Naive thymus-derived CD4-positive, alpha-beta T cell (primary cell): Measurements from ENCODE around the gene TDRD7. TPM values are rescaled to one million over a fixed set of nuclear protein-coding genes. Genes with fewer than 3 reads are reported as not detected.
"Not testable (repeated sequence)": the region's sequence is repeated elsewhere in the genome, so short reads cannot be mapped to it uniquely, and the experiment has no call there.

Source experiments
- ATAC-seq: fragments of 150-1000 bp; cut with Tn5 transposase; 2 replicates; pipeline ENCODE4 v1.10.0; 2021; ENCODE audit warnings: mild to moderate bottlenecking, moderate library complexity
- CTCF ChIA-PET: fragments of 350-600 bp; sonication (Branson Sonifier 250); formaldehyde crosslinking; loops from one replicate; lab custom pipeline; 2021; ENCODE audit warnings: antibody characterized with exemption; lab: Charles Lee
- POLR2A ChIA-PET: fragments of 350-600 bp; sonication (Branson Sonifier 250); formaldehyde crosslinking; loops from one replicate; lab custom pipeline; 2021; ENCODE audit warnings: antibody characterized with exemption, inconsistent platforms; lab: Charles Lee
- DNase-seq, 9 donors: peaks; one replicate each; pipeline versions ENCODE4 v3.0.0 to v3.0.0-alpha.2; 2020 to 2022; ENCODE audit warnings: mixed read lengths in 1 of 9
- H3K27ac ChIP-seq: one replicate; pipeline ENCODE4 v1.7.0; 2013; ENCODE audit warnings: mild to moderate bottlenecking, low read depth, low read length, moderate library complexity
- H3K27me3 ChIP-seq, 2 donors: one replicate each; pipeline ENCODE4 v1.7.0; 2013; ENCODE audit warnings: low read length in 2 of 2, mild to moderate bottlenecking in 2 of 2, moderate library complexity in 2 of 2; ENCODE audit not compliant: control insufficient read depth in 2 of 2, insufficient read depth in 2 of 2
- H3K36me3 ChIP-seq, 3 experiments: 1 replicate in 2 of 3; 2 replicates in 1 of 3; pipeline ENCODE4 v1.7.0; 2013; ENCODE audit warnings: low read length in 3 of 3, mild to moderate bottlenecking in 3 of 3, moderate library complexity in 1 of 3; ENCODE audit not compliant: insufficient read depth in 3 of 3, control insufficient read depth in 2 of 3
- H3K4me1 ChIP-seq, 2 donors: one replicate each; pipeline ENCODE4 v1.7.0; 2013; ENCODE audit warnings: low read length in 2 of 2, mild to moderate bottlenecking in 2 of 2, moderate library complexity in 1 of 2; ENCODE audit not compliant: control insufficient read depth in 2 of 2, insufficient read depth in 2 of 2
- H3K4me3 ChIP-seq: 2 replicates; pipeline ENCODE4 v1.7.0; 2013; ENCODE audit warnings: mild to moderate bottlenecking, low read length
- H3K9me3 ChIP-seq, 3 experiments: 1 replicate in 2 of 3; 2 replicates in 1 of 3; pipeline ENCODE4 v1.7.0; 2013; ENCODE audit warnings: low read length in 3 of 3; ENCODE audit not compliant: control insufficient read depth in 2 of 3
- H3K27ac Mint-ChIP-seq, 9 donors: one replicate each; pipeline ENCODE4 v1.8.0; 2020 to 2022; ENCODE audit warnings: mixed read lengths in 9 of 9, mild to moderate bottlenecking in 8 of 9, moderate library complexity in 5 of 9, inconsistent platforms in 2 of 9
- H3K27me3 Mint-ChIP-seq, 5 donors: one replicate each; pipeline ENCODE4 v1.8.0; 2021 to 2022; ENCODE audit warnings: mixed read lengths in 5 of 5, mild to moderate bottlenecking in 1 of 5
- H3K36me3 Mint-ChIP-seq, 5 donors: one replicate each; pipeline ENCODE4 v1.8.0; 2020 to 2022; ENCODE audit warnings: mixed read lengths in 5 of 5, mild to moderate bottlenecking in 3 of 5, inconsistent platforms in 1 of 5
- H3K4me1 Mint-ChIP-seq, 7 donors: one replicate each; pipeline ENCODE4 v1.8.0; 2020 to 2022; ENCODE audit warnings: mixed read lengths in 7 of 7, mild to moderate bottlenecking in 3 of 7, inconsistent platforms in 1 of 7
- H3K4me3 Mint-ChIP-seq, 10 donors: one replicate each; pipeline ENCODE4 v1.8.0; 2020 to 2022; ENCODE audit warnings: mild to moderate bottlenecking in 10 of 10, mixed read lengths in 10 of 10, moderate library complexity in 6 of 10, inconsistent platforms in 2 of 10
- H3K9me3 Mint-ChIP-seq, 11 donors: one replicate each; pipeline ENCODE4 v1.8.0; 2020 to 2022; ENCODE audit warnings: mixed read lengths in 11 of 11, mild to moderate bottlenecking in 4 of 11, inconsistent platforms in 1 of 11, moderate library complexity in 1 of 11
- intact Hi-C, 2 donors: fragments of 100-400 bp; cut with micrococcal nuclease; formaldehyde crosslinking; loops; one replicate each; pipeline ENCODE4 v1.15.1; 2023
- polyA plus RNA-seq, 2 donors: library from polyadenylated mRNA; unstranded; fragments of 300-500 nt; fragmentation: Illumina TruSeq; gene quantifications; one replicate each; pipeline ENCODE4 v1.2.3, GENCODE V29; 2021
- total RNA-seq, 6 experiments: library from RNA in 5 of 6; stranded (reverse) in 5 of 6; gene quantifications; 1 replicate in 5 of 6; 2 replicates in 1 of 6; pipeline ENCODE4 v1.2.3 and lab custom pipeline; 2021 to 2026

Gene TDRD7
- total and polyA plus RNA-seq, 7 experiments from 2014 or later, result 2.2 to 15.0 (median 9.0) TPM

GRCh38 chr9:97438666-97439065 lies 26.8 kb downstream of the TDRD7 start:
- H3K36me3 ChIP-seq, result peaks cover 2 to 16% (median 9%) of the 10 kb centered on the region in 3 experiments
- ATAC-seq, result no peak
- DNase-seq, result no peak
- H3K4me3 ChIP-seq, result no peak overlapping the region
- no peaks in the 10 kb centered on the region for H3K9me3 ChIP-seq
- POLR2A ChIA-PET, result no interaction called here
- Mint-ChIP-seq H3K4me1 (no peaks in the 10 kb centered on the region), H3K9me3 (no peaks in the 10 kb centered on the region), H3K27me3 (no peaks in the 10 kb centered on the region), H3K27ac (no peak overlapping the region), H3K36me3 (peaks cover 0 to 48% (median 20%) of the 10 kb centered on the region in 5 donors), H3K4me3 (no peak overlapping the region)
- CTCF ChIA-PET, result no interaction called here
- intact Hi-C loops, result no loop called here
- H3K27me3 ChIP-seq, result no peaks in the 10 kb centered on the region
- no peak overlapping the region for H3K27ac ChIP-seq
- H3K4me1 ChIP-seq, result no peaks in the 10 kb centered on the region

GRCh38 chr9:97440160-97440559 lies 28.3 kb downstream of the TDRD7 start:
- POLR2A ChIA-PET, result no interaction called here
- no peak overlapping the region for H3K4me3 Mint-ChIP-seq
- intact Hi-C loops, result no loop called here
- CTCF ChIA-PET, result interaction anchor here (0.8 kb wide), 1 partner anchor 34 kb away, joined by 3 read pairs; no protein-coding TSS in a partner anchor
- no peak for ATAC-seq
- H3K9me3 Mint-ChIP-seq, result no peaks in the 10 kb centered on the region
- H3K27ac Mint-ChIP-seq, result no peak overlapping the region
- Histone ChIP-seq H3K4me1 (no peaks in the 10 kb centered on the region), H3K27me3 (no peaks in the 10 kb centered on the region), H3K4me3 (no peak overlapping the region), H3K36me3 (peaks cover 0 to 10% (median 9%) of the 10 kb centered on the region in 3 experiments), H3K9me3 (no peaks in the 10 kb centered on the region), H3K27ac (no peak overlapping the region)
- peaks cover under 1 to 40% (median 21%) of the 10 kb centered on the region in 5 donors for H3K36me3 Mint-ChIP-seq
- no peaks in the 10 kb centered on the region for H3K27me3 Mint-ChIP-seq
- no peak for DNase-seq
- no peaks in the 10 kb centered on the region for H3K4me1 Mint-ChIP-seq

DNA sequence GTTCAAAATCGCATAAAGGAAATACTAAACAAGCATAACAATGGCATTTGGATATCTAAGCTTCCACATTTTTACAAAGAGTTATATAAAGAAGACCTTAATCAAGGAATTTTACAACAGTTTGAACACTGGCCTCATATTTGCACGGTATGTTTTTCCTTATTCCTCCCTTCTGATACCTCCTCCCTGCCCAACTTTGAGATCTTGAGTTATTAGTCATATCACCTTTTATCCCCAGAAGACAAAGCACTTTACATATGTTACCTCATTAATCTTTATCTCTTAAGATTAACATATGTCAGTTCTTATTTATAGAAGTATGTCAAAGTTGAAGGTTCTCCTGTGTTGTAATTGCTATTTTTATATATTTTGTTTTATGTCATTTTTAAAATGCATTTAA lies 29.8 kb downstream of the TDRD7 start:
- Histone ChIP-seq H3K4me1 (no peaks in the 10 kb centered on the region), H3K27ac (no peak overlapping the region), H3K9me3 (no peaks in the 10 kb centered on the region), H3K36me3 (peaks cover 0 to 10% (median 9%) of the 10 kb centered on the region in 3 experiments), H3K4me3 (no peak overlapping the region), H3K27me3 (no peaks in the 10 kb centered on the region)
- ChIA-PET CTCF (no interaction called here), POLR2A (no interaction called here)
- Mint-ChIP-seq H3K27ac (no peak overlapping the region), H3K36me3 (peaks cover 4 to 43% (median 26%) of the 10 kb centered on the region in 5 donors), H3K4me3 (no peak overlapping the region), H3K9me3 (no peaks in the 10 kb centered on the region), H3K4me1 (no peaks in the 10 kb centered on the region), H3K27me3 (no peaks in the 10 kb centered on the region)
- ATAC-seq (no peak), DNase-seq (no peak)
- intact Hi-C loops, result no loop called here

GRCh38 chr9:97445119-97445701 lies 33.3 kb downstream of the TDRD7 start:
- H3K4me3 Mint-ChIP-seq, result no peak overlapping the region
- no peaks in the 10 kb centered on the region for H3K4me1 Mint-ChIP-seq
- no peak overlapping the region for H3K27ac ChIP-seq
- ChIA-PET CTCF (no interaction called here), POLR2A (no interaction called here)
- ATAC-seq (no peak), DNase-seq (no peak)
- H3K27ac Mint-ChIP-seq, result no peak overlapping the region
- no peaks in the 10 kb centered on the region for H3K27me3 ChIP-seq
- no peaks in the 10 kb centered on the region for H3K4me1 ChIP-seq
- no peaks in the 10 kb centered on the region for H3K27me3 Mint-ChIP-seq
- no peaks in the 10 kb centered on the region for H3K9me3 Mint-ChIP-seq
- no peaks in the 10 kb centered on the region for H3K9me3 ChIP-seq
- peaks cover 0 to 4% (median under 1%) of the 10 kb centered on the region in 3 experiments for H3K36me3 ChIP-seq
- H3K4me3 ChIP-seq, result no peak overlapping the region
- intact Hi-C loops, result no loop called here
- peaks cover 12 to 61% (median 52%) of the 10 kb centered on the region in 5 donors for H3K36me3 Mint-ChIP-seq

DNA sequence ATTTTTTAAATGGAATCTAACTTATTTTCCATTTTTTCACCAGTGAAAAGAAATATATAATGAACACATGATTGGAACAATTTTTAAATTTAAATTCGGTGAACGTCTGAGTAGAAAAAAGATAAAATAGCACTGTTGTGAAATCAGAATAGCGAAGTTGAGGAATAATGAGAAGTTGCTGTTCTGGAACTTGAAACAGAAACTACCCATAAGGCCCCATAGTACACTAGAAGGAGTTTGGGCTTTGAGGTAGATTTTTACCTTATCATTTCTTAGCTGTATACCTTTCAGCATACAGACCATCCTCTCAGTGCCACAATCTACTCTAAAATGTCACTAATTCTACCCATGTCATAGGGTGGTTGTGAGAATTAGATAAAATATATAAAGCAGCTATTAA lies 35.1 kb downstream of the TDRD7 start:
- DNase-seq, result no peak
- Mint-ChIP-seq H3K36me3 (peaks cover 12 to 68% (median 54%) of the 10 kb centered on the region in 5 donors), H3K27ac (no peak overlapping the region), H3K4me1 (no peaks in the 10 kb centered on the region), H3K4me3 (no peak overlapping the region), H3K9me3 (no peaks in the 10 kb centered on the region), H3K27me3 (no peaks in the 10 kb centered on the region)
- no peak for ATAC-seq
- no peaks in the 10 kb centered on the region for H3K27me3 ChIP-seq
- H3K9me3 ChIP-seq, result no peaks in the 10 kb centered on the region
- H3K4me3 ChIP-seq, result no peak overlapping the region
- no peaks in the 10 kb centered on the region for H3K4me1 ChIP-seq
- ChIA-PET POLR2A (no interaction called here), CTCF (no interaction called here)
- intact Hi-C loops, result no loop called here
- H3K36me3 ChIP-seq, result no peaks in the 10 kb centered on the region
- H3K27ac ChIP-seq, result no peak overlapping the region

GRCh38 chr9:97453573-97453972 lies 41.7 kb downstream of the TDRD7 start:
- H3K27ac ChIP-seq, ATAC-seq, POLR2A ChIA-PET, H3K27me3 Mint-ChIP-seq, H3K4me3 Mint-ChIP-seq, H3K27ac Mint-ChIP-seq, H3K36me3 ChIP-seq, H3K4me1 ChIP-seq, H3K4me1 Mint-ChIP-seq, H3K27me3 ChIP-seq, H3K4me3 ChIP-seq, CTCF ChIA-PET, H3K9me3 ChIP-seq, intact Hi-C loops, DNase-seq: not testable (repeated sequence)
- Mint-ChIP-seq H3K36me3 (peaks cover 22 to 69% (median 54%) of the 10 kb centered on the region in 5 donors), H3K9me3 (peaks cover 0 to 17% (median 9%) of the 10 kb centered on the region in 11 donors)

DNA sequence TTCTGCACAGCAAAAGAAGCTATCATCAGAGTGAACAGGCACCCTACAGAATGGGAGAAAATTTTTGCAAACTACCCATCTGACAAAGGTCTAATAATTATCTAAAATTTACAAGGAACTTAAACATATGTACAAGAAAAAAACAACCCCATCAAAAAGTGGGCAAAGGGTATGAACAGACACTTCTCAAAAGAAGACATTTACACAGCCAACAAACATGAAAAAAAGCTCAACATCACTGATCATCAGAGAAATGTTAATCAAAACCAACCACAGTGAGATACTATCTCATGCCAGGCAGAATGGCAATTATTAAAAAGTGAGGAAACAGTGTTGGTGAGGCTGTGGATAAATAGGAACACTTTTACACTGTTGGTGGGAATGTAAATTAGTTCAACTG lies 44.9 kb downstream of the TDRD7 start:
- H3K4me1 Mint-ChIP-seq, H3K4me3 ChIP-seq, DNase-seq, CTCF ChIA-PET, intact Hi-C loops, POLR2A ChIA-PET, H3K9me3 ChIP-seq, H3K27ac Mint-ChIP-seq, H3K36me3 ChIP-seq, H3K27me3 Mint-ChIP-seq, H3K27ac ChIP-seq, H3K4me3 Mint-ChIP-seq, H3K27me3 ChIP-seq, H3K4me1 ChIP-seq, ATAC-seq: not testable (repeated sequence)
- Mint-ChIP-seq H3K36me3 (peaks cover 14 to 58% (median 38%) of the 10 kb centered on the region in 5 donors), H3K9me3 (peaks cover 0 to 17% (median 9%) of the 10 kb centered on the region in 11 donors)
